Measurements from ENCODE around the gene TSSK6.

Gene TSSK6
- total RNA-seq = 5.8 reads per million, percentile 22 among the genes with 10 or more reads in this experiment

- no peak for DNase-seq
Measured at GRCh38 chr19:19514881-19515641, at the start of gene TSSK6. Gene TSSK6 (minus strand): TSS chr19:19515548. CDS start chr19:19515427, 121 bp downstream.

GRCh38 chr19:19563348-19563848 is 48.0 kb upstream of the TSSK6 start:
- no peak for DNase-seq

- peak; percentile 25 for DNase-seq
Measured at GRCh38 chr19:19562665-19563347, 47.5 kb upstream of the TSSK6 start.

GRCh38 chr19:19561946-19562664 is 46.8 kb upstream of the TSSK6 start:
- no peak for DNase-seq

GRCh38 chr19:19559931-19560330 is 44.6 kb upstream of the TSSK6 start:
- no peak for DNase-seq

GRCh38 chr19:19558636-19559035 is 43.3 kb upstream of the TSSK6 start:
- no peak for DNase-seq

- DNase-seq = no peak
Measured at GRCh38 chr19:19558055-19558454, 42.7 kb upstream of the TSSK6 start.

GRCh38 chr19:19554074-19555023 is 39.0 kb upstream of the TSSK6 start:
- DNase-seq = peak; percentile 42

GRCh38 chr19:19553670-19554069 is 38.3 kb upstream of the TSSK6 start:
- DNase-seq = no peak

- no peak for DNase-seq
Measured at GRCh38 chr19:19552798-19553197, 37.5 kb upstream of the TSSK6 start.

GRCh38 chr19:19551853-19552192 is 36.5 kb upstream of the TSSK6 start:
- no peak for DNase-seq

- DNase-seq = no peak
Measured at GRCh38 chr19:19550972-19551852, 35.9 kb upstream of the TSSK6 start.

- DNase-seq = no peak
Measured at GRCh38 chr19:19550485-19550929, 35.2 kb upstream of the TSSK6 start.

- DNase-seq = no peak
Measured at GRCh38 chr19:19549804-19550464, 34.6 kb upstream of the TSSK6 start.

- no peak for DNase-seq
Measured at GRCh38 chr19:19548915-19549759, 33.8 kb upstream of the TSSK6 start.

- no peak for DNase-seq
Measured at GRCh38 chr19:19547674-19548336, 32.5 kb upstream of the TSSK6 start.

GRCh38 chr19:19546751-19547162 is 31.4 kb upstream of the TSSK6 start:
- DNase-seq = no peak

GRCh38 chr19:19545707-19546106 is 30.4 kb upstream of the TSSK6 start:
- no peak for DNase-seq
